AG04450 (cell line): ENCODE results near the gene NACC1. TPM values are rescaled to one million over a fixed set of nuclear protein-coding genes. Genes with fewer than 3 reads are reported as not detected.
A peak's percentile ranks its signal among the peaks of the same experiment; 100 is the strongest.

ENCODE experiments used
- CTCF ChIA-PET: fragments of 300-600, 350-600 bp; formaldehyde crosslinking; extraction: SDS; loops from one replicate; lab custom pipeline; 2022; ENCODE audit warnings: antibody characterized with exemption, inconsistent platforms; lab: Charles Lee
- POLR2A ChIA-PET: fragments of 350-600 bp; formaldehyde crosslinking; extraction: SDS; loops from one replicate; lab custom pipeline; 2021; ENCODE audit warnings: antibody characterized with exemption, inconsistent platforms; lab: Yijun Ruan, JAX
- DNase-seq: peaks from one replicate; pipeline ENCODE4 v3.0.0-alpha.2; 2011; ENCODE audit warnings: low read depth, low spot score
- H3K27ac ChIP-seq: one replicate; pipeline ENCODE4 v1.5.1; 2012; ENCODE audit warnings: low read depth, low read length, control low read depth
- H3K27me3 ChIP-seq: one replicate; pipeline ENCODE4 v1.6.0; 2012; ENCODE audit warnings: low read length; ENCODE audit not compliant: control insufficient read depth, insufficient read depth
- H3K4me3 ChIP-seq: 2 replicates; pipeline ENCODE4 v1.5.1; 2011; ENCODE audit warnings: mild to moderate bottlenecking, low read depth, low read length, control low read depth
- H3K9me3 ChIP-seq: 2 replicates; pipeline ENCODE4 v1.5.1; 2012; ENCODE audit warnings: low read length; ENCODE audit not compliant: control insufficient read depth, insufficient read depth
- CTCF ChIP-seq: IDR thresholded peaks from 2 replicates; pipeline ENCODE4 v1.5.1; 2011; ENCODE audit warnings: low read depth, low read length, control low read depth, inconsistent platforms
- polyA plus RNA-seq: library from polyadenylated mRNA; depleted of rRNA; stranded (reverse); fragments of >200 nt; gene quantifications from 2 replicates; pipeline ENCODE4 v1.2.3, GENCODE V29; 2011

NACC1 gene
- polyA plus RNA-seq, 1 experiment: 43.4 TPM

GRCh38 chr19:13087295-13087694 is 30.8 kb upstream of the NACC1 start:
- H3K4me3 ChIP-seq: no peak overlapping the region
- no peaks in the 10 kb centered on the region for H3K9me3 ChIP-seq
- CTCF ChIA-PET: interaction anchor here (0.8 kb wide), 1 partner anchor 27 kb away, joined by 3 read pairs; no protein-coding TSS in a partner anchor
- POLR2A ChIA-PET: no interaction called here
- DNase-seq: no peak
- no peak for TF ChIP-seq CTCF
- no peak overlapping the region for H3K27ac ChIP-seq
- H3K27me3 ChIP-seq: no peaks in the 10 kb centered on the region

GRCh38 chr19:13087795-13088537 is 30.1 kb upstream of the NACC1 start:
- ChIA-PET CTCF (interaction anchor here (0.8 kb wide), 1 partner anchor 27 kb away, joined by 3 read pairs; no protein-coding TSS in a partner anchor), POLR2A (no interaction called here)
- no peak overlapping the region for H3K27ac ChIP-seq
- no peak for TF ChIP-seq CTCF
- no peaks in the 10 kb centered on the region for H3K27me3 ChIP-seq
- no peak for DNase-seq
- no peak overlapping the region for H3K4me3 ChIP-seq
- H3K9me3 ChIP-seq: no peaks in the 10 kb centered on the region; the same call in 1 of the 2 replicates

GRCh38 chr19:13089139-13089856 is 28.8 kb upstream of the NACC1 start:
- Histone ChIP-seq H3K27ac (no peak overlapping the region), H3K27me3 (no peaks in the 10 kb centered on the region), H3K9me3 (no peaks in the 10 kb centered on the region; the same call in 1 of the 2 replicates), H3K4me3 (no peak overlapping the region)
- DNase-seq: no peak
- CTCF ChIA-PET: interaction anchor here (1.0 kb wide), 1 partner anchor 124 kb away, joined by 3 read pairs; no protein-coding TSS in a partner anchor
- POLR2A ChIA-PET: no interaction called here
- TF ChIP-seq CTCF: peak; percentile 48

GRCh38 chr19:13089857-13090507 is 28.1 kb upstream of the NACC1 start:
- Histone ChIP-seq H3K4me3 (no peak overlapping the region), H3K27me3 (no peaks in the 10 kb centered on the region), H3K27ac (no peak overlapping the region), H3K9me3 (no peaks in the 10 kb centered on the region; the same call in 1 of the 2 replicates)
- no peak for TF ChIP-seq CTCF
- CTCF ChIA-PET: interaction anchor here (1.0 to 7.6 kb wide), 2 partner anchors 112 to 124 kb away, joined by 3 to 150 read pairs; no protein-coding TSS in a partner anchor
- POLR2A ChIA-PET: no interaction called here
- no peak for DNase-seq
